Nucleus accumbens (tissue), 56 donors: ENCODE measurements around the gene PMM2.
"Not testable (repeated sequence)": the region's sequence is repeated elsewhere in the genome, so short reads cannot be mapped to it uniquely, and the experiment has no call there.

Experiments used
- DNase-seq, 56 donors: peaks; one replicate each; lab custom pipeline; 2025; lab: John Stamatoyannopoulos, UW

PMM2 gene

DNA sequence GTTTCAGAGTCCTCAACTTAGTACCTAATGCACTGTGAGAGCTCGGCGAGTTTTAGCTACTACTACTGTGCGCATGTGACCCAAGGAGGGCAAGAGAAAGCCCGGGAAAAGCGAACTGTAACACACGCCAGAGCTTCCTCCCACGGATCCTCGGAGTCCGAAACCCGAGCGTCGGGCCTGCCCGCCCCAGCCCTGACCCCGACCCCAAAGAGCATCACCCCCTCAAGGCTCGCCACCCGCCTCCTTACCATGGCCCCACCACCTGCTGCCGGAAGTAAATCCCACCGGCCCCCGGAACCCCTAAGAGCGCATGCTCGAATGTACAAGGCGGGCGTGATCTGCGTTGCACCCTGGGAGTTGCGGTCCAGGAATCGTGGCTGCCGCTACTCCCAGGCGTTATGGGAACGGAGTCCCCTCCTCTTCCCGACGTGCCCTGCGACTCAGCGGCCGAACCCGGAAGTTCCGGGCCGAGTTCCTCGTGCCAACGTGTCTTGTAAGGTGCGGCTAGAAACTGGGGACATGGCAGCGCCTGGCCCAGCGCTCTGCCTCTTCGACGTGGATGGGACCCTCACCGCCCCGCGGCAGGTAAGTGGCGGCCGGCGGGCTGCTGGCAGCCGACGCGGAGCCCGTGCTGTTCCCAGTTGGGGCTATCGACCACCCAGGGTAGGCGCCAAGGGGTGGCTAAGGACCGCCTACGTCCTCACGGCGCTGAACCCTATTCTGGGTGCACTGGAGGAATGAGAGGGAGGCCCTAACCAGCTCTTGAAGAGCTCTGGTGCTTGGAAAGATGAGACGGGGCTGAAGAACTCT is at the start of gene PMM2, which contains the start of gene TMEM186:
PMM2 (plus strand) TSS at position 476 of the 810 bp plus-strand sequence; CDS start at position 520, 44 bp downstream.
TMEM186 (minus strand) TSS at position 276 of the 810 bp plus-strand sequence; CDS start at position 251, 25 bp downstream.
- peak; percentile 81 to 99 (median 97) for DNase-seq

DNA sequence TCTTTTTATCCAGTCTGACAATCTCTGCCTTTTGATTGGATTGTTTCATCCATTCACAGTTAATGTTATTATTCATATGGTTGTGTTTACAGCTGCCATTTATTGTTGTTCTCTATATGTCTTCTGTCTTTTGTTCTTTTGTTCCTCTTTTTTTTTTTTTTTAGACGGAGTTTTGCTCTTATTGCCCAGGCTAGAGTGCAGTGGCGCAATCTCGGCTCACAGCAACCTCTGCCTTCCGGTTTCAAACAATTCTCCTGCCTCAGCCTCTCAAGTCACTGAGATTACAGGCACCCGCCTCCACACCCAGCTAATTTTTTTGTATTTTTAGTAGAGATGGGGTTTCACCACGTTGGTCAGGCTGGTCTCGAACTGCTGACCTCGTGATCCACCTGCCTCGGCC is 48.7 kb upstream of the PMM2 start:
- not testable (repeated sequence) for DNase-seq

DNA sequence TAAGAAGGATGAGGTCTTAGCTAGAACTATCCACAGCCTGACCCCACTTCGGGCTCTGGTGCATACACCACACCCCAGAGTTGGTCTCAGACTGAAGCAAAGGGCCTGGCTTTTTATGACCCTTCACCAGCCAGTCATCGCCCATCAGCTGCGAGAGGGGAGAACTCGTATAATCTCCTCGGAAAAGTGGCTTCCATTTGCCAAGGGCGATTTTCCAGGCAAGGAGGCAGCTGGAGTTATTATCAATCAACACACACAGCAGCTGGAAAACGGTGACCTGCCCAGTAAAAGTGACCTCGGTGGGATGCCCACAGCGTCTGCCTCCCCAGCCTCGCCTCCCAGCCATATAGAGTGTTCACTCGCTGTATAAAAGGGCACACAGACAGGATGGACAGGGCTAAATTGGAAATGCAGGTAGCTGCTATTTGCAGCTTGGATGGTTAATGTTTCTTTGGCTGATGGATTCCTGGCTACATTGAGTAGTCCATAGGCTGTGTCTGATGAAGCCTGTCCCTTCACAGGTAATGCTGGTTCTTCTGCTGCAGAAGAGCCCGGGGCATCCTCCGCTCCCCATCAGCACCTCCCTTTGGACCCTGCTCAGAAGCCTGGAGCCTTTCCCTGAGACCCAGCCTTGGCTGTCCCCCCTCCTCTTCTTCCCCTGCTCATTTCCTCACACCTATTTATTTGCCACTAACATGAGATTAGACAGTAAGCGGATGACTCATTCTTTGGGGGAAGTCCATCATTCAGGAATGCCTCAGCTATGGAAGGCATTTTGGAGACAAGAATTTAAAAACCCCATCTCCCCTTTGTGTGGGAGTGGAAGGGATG is 45.9 kb upstream of the PMM2 start:
- DNase-seq = no peak

DNA sequence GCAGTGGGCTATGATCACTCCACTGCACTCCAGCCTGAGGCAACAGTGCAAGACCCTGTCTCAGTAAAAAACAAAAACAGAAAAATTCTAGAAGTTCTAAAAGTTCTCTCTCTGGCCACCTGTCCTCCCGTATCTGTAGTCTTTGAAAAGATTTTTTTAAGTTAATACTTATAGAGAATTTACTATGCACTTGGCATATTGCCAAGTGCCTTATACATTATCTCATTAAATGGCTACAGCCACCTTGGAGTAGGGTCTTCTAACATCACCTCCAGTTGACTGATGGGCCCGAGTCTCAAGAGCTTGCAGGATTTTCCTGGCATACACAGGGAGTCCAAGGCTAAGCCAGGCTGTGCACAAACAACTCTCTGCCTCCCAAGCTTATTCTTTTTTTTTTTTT is 44.9 kb upstream of the PMM2 start:
- no peak for DNase-seq

DNA sequence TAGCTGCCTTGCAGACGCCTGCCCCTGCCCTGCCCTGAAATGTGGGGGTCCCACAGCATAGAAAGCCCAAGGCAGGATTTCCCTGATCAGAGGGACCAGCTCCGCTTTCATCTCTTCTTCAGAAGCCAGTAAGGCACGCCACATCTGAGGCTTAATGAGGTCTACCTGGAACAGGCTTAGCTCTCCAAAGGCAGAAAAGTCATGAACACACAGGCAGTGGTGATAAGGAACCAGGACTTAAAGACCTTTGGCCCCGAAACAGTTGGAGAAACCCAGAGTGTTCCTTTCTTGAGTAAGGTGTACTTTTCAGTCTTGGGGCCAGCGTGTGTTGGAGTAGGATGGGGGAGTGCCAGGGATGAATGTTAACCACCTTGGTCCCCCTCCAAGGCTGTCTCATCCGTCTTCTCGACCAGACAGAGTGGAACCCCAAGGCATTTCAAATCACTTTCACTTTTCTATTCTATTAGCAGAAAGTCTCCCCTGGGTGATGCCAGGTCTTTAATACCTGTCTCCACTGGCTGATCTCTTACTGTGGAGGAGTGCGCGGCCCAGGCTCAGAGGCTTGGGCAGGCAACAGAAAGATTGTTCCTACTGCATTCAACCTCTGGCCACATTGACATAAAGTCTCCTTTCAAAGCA is 44.1 kb upstream of the PMM2 start:
- no peak for DNase-seq

DNA sequence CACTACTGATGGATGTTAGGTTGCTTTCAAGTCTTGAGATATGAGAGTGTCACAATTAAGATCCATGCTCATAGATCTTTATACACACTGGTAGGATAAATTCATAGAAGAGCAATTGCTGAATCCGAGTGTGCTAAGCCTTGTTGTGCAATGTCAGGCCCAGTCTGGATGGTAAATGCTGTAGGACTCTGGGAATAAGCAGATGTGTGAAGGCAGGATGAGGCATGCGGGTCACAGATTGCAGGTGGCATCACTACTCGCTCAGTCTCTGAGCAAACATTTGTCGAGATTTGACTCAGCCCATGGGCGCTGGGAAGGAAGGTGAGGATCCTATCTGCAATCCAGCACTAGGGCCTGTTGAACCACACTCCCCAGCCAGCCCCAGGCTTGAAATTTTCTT is 40.9 kb upstream of the PMM2 start:
- DNase-seq = no peak

DNA sequence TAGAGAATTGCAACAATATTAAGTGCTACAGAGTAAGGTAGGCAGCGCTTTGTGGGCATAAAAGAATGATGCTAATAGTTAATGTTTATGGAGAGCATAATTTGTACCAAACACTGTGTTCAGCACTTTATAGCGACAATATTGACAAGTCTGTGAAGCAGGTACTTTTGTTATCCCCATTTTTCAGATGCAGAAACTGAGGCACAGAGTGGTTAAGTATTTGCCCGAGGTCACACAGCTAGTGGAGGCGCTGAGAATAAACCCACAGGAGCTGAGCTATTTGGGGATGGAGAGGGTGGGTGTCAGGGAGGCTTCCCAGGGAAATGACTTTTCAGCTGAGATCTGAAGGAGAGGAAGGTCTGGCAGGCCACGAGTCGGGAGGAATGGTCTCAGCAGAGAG is 39.6 kb upstream of the PMM2 start:
- no peak for DNase-seq

DNA sequence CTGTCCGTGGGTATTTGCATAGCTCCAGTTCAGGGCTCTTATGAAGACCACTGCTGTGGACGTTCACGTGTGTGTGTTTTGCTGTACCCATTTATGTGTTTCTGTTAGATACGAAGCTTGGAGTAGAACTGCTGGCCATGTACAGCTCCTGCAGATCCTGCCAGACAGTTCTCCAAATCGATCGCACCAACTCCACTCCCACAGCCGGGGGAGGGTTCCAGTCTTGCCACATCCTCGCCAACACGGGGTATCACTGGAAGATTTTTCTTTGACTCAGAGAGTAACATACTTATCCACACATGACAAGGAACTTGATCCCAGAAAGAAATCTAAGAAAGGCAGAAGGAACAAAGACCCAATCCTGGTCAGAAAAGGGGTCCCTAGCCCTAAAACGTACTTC is 37.6 kb upstream of the PMM2 start:
- no peak for DNase-seq

DNA sequence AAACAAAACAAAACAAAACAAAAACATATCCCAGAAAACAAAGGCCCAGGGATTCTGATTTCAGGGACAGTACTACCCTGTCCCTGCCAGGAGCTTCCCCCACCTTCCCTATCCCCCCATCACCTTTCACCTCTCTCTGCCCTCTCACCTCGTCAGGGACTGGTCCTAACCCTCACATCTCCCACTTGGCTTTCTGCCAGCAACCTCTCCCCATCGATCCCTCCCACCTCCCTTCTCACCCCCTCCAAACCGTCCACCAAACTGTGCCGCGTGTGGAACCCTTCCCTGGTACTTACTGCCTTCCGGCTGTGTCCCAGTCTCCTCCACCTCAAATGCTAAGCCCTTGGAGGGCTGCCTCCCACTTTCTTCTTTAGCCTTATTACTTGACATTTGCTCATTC is 36.6 kb upstream of the PMM2 start:
- no peak for DNase-seq

DNA sequence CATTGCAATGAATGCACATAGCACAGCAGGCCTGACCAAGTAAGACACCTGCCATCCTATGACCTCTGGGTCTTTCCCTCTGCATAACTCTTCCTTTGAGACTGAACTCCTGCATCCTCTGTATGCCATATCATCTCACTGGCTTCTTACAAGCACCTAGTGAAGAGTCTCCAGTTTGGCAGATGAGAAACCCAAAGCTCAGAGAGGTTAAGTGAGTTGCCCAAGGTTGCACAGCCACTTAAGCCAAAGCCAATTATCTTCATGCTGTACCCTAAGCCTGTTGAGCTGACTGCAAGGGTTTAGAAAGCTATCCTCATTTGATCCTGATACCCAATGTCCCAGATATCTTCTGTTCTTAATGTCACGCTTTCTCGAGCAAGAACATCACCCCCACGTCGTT is 35.4 kb upstream of the PMM2 start:
- no peak for DNase-seq

DNA sequence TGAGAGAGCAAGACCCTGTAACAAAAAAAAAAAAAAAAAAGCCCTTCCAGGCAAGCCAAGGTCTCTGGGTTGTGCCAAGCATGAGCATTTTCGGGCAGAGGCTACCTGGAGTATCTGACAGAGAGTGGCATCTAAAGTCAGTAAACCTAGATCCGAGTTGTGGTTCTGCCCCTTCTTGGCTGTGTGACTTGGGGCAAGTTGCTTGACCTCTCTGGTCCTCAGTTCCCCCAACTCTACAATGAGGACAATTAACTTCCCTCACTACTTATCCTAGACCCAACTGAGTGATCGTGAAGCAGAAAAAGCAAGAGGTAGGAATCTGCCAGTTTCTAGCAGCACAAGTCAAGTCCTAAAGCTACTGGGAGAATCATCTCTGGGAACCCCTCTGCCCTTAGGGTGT is 34.6 kb upstream of the PMM2 start:
- DNase-seq = no peak

DNA sequence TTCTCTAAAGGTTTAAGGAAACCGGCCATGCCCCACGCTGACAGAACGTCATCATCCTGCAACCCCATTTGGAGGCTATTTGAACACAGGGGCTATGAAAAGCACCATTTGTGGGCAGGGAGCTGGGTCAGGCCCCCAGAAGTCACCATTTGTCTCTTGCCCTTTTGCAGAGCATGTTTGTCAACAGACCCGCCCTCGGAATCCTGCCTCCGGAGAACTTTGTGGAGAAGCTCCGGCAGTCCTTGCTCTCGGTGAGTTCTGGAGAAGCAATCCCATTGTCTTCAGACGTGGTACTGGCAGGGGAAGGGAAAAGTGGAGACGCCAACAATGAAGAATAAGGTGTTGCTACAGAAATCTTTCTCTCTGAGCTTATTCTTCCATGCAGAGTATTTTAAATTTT is 33.7 kb upstream of the PMM2 start:
- DNase-seq = no peak

DNA sequence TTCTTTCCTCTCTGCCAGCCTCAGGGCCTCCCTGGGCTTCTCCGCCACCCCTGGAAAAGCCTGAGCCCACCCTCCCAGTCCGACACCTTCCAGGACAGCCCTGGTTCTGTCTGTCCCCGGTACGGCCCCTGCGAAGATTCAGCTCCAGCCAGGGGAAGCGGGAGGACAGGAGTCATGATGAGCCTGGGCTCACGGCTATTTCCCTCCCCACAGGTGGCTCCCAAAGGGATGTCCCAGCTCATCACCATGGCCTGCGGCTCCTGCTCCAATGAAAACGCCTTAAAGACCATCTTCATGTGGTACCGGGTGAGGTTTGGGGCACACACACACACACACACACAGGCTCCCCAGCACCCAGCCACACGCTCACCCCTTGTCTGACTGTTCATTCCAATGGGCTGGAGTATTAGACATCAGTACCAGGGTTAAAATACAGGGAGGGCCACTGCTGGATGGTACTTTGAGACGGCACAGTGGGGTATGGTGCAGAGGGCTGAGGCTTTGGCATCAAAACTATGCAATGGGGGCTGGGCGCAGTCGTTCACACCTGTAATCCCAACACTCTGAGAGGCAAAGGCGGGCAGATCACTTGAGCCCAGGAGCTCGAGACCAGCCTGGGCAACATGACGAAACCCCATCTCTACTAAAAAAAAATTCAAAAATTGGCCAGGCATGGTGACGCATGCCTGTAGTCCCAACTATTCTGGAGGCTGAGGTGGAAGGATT is 33.0 kb upstream of the PMM2 start:
- DNase-seq = no peak

DNA sequence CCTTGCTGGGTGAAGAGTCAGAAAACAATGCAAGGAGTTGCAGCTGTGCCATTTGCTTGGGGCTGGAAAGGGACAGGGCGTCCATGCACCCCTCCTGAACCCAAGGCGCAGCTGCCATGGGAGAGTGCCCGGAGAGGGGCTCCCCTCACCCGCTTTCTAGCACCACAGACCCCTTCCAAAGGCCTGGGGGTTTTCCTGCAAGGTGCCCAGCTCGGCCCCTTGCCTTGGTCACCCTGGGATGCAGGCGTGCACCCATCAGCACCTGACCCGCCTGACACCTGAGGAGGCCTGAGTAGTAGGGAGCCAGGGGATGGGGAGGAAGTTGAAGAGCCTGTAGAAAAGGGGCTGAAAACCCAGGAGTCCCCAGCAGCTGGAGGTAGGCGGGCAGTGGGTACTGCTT is 30.5 kb upstream of the PMM2 start:
- no peak for DNase-seq

DNA sequence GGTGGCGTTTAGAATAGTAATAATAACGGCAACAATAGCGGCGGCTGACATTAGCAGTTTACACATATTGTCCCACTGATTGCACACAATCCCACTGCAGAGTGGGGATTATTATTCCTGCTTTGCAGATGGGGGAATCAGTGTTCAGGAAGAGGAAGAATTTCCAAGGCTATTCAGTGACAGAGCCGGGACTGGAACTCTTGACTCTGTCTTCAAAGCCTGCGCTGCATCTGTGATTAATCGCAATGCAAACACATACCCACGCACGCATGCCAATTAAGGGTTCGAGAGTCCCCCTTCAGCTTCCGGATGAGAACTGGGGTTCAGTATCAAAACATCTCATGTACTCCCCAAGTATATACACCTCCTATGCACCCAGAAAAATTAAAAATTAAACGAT is 29.4 kb upstream of the PMM2 start:
- DNase-seq = no peak

DNA sequence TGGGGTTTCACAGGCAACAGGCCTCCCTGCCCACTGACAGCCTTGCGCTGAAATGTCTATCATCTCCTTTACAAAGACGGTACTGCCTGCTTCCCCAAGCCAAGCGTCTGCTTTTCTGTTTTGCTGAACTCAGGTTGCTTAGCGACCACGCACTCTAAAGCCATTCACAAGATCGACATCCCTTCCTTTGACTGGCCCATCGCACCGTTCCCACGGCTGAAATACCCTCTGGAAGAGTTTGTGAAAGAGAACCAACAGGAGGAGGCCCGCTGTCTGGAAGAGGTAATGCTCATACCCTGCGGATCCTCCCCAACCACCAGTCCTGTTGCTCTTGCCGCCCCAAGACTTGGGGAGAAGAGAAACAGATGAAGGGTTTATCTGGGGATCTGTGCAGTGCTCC is 28.9 kb upstream of the PMM2 start:
- peak in 7 of 56 donors; percentile 2 to 17 (median 7) for DNase-seq

DNA sequence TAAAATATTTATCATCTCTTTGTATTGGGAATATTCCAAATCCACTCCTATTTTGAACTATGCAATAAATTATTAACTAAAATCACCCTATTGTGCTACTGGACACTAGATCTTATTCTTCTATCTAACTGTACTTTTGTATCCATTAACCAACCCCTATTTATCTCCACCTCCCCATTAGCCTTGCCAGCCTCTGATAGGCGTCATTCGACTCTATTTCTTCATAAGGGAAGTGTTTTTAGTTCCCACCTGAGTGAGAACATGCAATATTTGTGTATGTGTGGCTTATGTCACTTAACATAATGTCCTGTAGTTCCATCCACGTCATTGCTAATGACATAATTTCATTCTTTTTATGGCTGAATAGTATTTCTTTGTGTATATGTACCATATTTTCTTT is 24.1 kb upstream of the PMM2 start:
- DNase-seq = no peak

DNA sequence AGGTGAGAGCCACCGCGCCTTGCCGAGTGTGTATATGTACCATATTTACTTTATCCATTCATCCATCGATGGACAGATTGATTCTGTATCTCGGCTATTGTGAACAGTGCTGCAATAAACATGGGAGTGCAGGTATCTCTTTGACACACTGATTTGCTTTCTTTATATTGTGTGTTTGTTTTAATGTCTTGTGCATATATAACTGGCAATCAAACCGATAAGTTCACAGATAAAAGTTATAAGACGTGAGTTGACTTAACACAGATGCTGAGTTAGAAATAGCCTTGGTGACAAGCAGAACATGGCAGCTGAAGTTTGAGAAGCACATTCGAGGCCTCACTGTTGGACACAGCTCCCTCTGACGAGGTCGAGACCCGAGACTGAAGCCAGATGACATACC is 23.4 kb upstream of the PMM2 start:
- DNase-seq = no peak

DNA sequence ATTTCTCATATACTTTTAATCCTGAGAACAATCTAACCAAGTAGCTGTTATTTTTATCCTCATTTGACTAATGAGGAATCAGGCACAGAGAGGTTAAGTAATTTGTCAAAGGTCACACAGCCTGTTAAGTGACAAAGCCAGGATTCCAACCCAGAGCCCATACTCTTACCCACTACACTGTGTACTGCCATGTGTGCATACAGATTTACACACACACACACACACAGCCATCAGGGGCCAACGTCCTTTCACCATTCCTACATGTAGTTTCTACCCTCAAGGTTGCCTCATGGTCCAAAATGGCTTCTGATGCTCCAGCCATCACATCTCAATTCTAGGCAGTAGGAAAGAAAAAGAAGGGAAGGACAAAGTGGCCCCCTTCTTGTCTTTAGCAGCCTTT is 22.3 kb upstream of the PMM2 start:
- DNase-seq = no peak

DNA sequence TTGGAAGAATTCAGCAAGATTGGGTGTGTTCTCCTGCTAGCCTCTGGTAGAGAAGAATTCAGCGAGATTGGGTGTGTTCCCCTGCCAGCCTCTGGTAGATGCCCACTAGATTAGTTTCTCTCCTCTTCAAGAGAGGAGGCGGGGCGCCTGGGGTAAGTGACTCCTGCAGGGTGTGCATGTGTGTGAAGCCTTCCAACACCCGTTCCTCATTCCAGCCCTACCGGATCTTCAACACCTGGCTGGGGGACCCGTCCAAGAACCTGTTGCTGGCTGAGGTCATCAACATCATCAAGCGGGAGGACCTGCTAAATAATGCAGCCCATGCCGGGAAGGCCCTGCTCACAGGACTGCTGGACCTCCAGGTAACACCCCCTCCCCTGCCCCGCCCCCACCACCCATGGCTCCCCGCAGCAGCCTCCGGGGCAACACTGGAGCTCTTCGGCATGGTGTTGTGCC is 21.5 kb upstream of the PMM2 start:
- DNase-seq = no peak

DNA sequence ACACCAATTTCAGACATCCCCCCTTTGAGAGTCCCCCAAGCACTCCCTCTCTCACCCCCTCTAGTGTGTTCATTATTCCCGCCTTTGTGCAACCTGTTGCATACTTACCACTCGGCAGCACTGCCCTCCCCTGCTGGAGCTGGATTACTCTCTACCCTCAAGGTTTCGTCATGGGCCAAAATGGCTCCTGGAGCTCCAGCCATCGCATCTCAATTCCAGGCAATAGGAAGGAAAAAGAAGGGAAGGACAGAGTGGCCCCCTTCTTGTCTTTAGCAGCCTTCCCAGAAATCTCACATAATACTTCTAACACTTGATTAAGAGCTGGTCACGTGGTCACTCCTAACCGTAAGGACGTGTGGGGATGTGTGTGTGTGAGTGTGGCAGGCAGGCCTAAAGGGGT is 20.4 kb upstream of the PMM2 start:
- no peak for DNase-seq
